Epithelial cell of proximal tubule (primary cell): ENCODE data around the gene NAV1. TPM values are rescaled to one million over a fixed set of nuclear protein-coding genes. Genes with fewer than 3 reads are reported as not detected.

Experiments
- DNase-seq: peaks from one replicate; pipeline ENCODE4 v3.0.0-alpha.2; 2011; ENCODE audit warnings: low read depth
- H3K4me3 ChIP-seq: 2 replicates; pipeline ENCODE4 v1.5.1; 2011; ENCODE audit warnings: low read depth, mild to moderate bottlenecking, low read length
- total RNA-seq: library from RNA; depleted of rRNA; stranded (reverse); fragments of >200 nt; gene quantifications from 2 replicates; pipeline ENCODE4 v1.2.3, GENCODE V29; 2015
- TF ChIP-seq, protein P1 (sequence below): conservative IDR thresholded peaks from 2 replicates; pipeline ENCODE4 v1.5.1; 2012; ENCODE audit warnings: low read depth, mild to moderate bottlenecking, low read length

The NAV1 gene
- total RNA-seq, 1 donor from 2014 or later: 24.3 TPM

DNA sequence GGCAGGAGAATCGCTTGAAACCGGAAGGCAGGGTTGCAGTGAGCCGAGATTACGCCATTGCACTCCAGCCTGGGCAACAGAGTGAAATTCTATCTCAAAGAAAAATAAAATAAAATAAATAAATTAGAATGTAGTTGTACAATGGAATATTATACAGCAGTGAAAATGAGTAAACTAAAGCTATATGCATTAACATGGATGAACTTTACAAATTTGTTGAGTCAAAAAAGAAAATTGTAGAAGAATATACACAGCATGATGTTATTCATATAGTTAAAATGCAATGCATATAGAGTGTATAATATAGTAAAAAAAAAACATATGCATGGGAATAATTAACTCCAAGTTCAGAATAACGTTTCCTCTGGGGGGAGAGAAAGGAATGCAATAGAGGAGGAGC, 11.0 kb upstream of the NAV1 start:
- H3K4me3 ChIP-seq: no peak overlapping the region
- no peak for DNase-seq
- TF ChIP-seq, protein P1, sequence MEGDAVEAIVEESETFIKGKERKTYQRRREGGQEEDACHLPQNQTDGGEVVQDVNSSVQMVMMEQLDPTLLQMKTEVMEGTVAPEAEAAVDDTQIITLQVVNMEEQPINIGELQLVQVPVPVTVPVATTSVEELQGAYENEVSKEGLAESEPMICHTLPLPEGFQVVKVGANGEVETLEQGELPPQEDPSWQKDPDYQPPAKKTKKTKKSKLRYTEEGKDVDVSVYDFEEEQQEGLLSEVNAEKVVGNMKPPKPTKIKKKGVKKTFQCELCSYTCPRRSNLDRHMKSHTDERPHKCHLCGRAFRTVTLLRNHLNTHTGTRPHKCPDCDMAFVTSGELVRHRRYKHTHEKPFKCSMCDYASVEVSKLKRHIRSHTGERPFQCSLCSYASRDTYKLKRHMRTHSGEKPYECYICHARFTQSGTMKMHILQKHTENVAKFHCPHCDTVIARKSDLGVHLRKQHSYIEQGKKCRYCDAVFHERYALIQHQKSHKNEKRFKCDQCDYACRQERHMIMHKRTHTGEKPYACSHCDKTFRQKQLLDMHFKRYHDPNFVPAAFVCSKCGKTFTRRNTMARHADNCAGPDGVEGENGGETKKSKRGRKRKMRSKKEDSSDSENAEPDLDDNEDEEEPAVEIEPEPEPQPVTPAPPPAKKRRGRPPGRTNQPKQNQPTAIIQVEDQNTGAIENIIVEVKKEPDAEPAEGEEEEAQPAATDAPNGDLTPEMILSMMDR: no peak

- no peak for DNase-seq
- TF ChIP-seq, protein P1: no peak
These were observed 10.2 kb upstream of the NAV1 start for GRCh38 chr1:201528631-201529252.

GRCh38 chr1:201530741-201531531, 8.0 kb upstream of the NAV1 start:
- no peak for DNase-seq
- TF ChIP-seq, protein P1: peak; percentile 91
- H3K4me3 ChIP-seq: no peak overlapping the region

More at GRCh38 chr1:201528631-201529252, 10.2 kb upstream of the NAV1 start:
- no peak overlapping the region for H3K4me3 ChIP-seq

DNA sequence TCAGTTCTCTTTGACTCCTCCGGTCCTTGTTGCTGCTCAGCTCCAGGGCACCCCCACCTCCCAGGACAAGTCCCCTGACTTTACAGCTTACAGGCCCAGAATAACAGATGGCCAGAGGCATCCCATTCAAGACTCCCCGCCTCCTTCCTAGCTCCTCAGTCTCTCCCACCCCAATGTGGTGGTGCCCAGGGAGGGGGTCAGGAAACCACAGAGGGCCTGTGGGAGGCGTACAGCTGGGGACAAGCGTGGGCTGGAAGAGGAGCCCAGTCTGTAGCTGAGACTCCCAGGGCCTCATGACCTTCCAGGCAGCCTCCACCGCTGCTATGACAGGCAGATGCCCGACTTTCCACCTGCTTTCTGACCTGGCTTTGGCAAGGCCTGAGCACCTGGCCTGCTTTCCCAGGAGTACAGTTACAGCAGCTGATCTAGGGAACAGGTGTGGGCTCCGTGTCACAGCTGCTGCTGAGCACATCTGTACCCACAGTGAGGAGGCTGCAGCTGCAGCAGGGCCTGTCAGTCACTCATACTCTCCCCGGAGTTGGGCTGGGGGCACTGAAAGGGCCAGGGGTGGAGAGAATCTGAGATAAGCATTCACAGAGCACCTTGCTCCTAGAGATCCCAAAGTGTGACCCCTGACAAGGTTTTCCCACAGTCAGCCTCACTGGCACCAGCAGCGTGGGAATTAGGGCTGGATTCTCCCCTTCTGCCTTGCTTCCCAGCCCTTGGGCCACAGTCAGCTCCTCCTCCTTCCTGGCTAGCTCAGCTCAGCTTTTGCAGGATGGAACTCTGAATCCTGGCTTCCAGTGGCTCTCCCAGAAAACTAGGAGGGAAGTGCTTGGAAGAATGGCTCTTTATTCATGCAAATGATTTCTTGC, 7.1 kb upstream of the NAV1 start:
- TF ChIP-seq, protein P1: no peak
- no peak overlapping the region for H3K4me3 ChIP-seq
- DNase-seq: no peak

DNA sequence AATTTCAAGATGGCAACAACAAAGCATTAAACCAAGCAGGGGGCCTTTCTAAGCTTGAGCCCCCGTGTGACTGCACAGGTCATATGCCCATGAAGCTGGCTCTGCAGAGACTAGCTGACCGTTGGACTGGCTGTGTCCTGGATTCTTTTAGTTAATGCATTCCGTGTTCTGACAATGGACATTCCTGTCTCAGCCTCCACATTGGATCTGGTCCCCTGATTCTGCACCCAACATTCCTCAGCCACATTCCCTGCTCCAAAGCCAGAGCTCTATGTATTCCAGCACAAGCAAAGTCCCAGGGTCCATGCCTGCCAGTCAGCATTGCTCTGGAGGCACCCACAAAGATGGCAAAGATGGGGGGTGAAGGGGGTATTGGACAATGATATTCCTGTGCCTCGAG, 5.1 kb upstream of the NAV1 start:
- no peak for DNase-seq
- no peak overlapping the region for H3K4me3 ChIP-seq
- TF ChIP-seq, protein P1: no peak

DNA sequence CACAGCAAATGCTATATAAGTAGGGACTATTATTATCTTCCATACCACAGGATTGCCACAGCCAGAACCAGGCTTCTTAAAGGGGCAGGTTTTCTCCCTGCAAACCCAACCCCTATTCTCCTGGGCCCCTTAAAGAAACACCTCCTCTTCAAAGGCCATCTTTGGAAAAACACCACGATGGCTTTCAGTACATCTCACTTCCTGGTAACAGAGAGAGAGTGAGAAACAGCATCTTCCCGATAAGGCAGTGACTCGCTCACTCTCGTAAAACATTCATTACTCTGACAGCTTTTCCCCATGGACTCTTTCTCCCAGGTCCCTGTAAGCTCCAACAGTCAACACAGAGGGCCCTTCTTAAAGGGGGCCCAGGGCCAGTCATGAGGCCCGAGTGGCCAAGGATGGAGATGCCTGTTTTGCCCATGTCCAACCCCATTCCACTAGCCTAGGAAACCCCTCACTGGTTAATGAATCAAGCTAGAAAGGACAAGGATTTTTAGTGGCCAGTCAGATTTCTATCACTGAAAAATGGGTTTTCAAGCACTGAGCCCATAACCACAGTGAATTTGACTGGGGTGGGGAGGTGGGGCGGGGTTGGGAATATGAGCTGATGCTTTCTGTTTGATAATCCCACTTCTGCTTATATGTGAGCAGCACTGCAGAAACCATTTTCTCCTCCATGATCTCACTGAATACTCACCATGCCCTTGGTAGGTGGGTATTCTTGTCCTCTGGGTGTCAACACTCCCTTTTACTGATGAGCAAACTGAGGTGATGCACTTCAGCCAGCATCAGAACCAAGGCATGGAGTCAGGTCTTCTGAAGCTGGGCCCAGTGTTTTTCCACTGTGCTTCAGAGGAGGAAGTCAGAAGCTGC, 3.6 kb upstream of the NAV1 start:
- no peak overlapping the region for H3K4me3 ChIP-seq
- DNase-seq: no peak
- TF ChIP-seq, protein P1: no peak
